Retinal pigment epithelial cell (primary cell): ENCODE data around the gene MEIOSIN.
"Not testable (repeated sequence)": the region's sequence is repeated elsewhere in the genome, so short reads cannot be mapped to it uniquely, and the experiment has no call there.

Source experiments
- DNase-seq: peaks from one replicate; pipeline ENCODE4 v3.0.0-alpha.2; 2010; ENCODE audit warnings: low read depth
- H3K4me3 ChIP-seq: 2 replicates; pipeline ENCODE4 v1.5.1; 2011; ENCODE audit warnings: mild to moderate bottlenecking, low read length, control low read depth, moderate library complexity
- TF ChIP-seq, protein P1 (sequence below): conservative IDR thresholded peaks from 2 replicates; pipeline ENCODE4 v1.5.1; 2011; ENCODE audit warnings: low read depth, low read length, control low read depth, inconsistent platforms

Gene MEIOSIN

DNA sequence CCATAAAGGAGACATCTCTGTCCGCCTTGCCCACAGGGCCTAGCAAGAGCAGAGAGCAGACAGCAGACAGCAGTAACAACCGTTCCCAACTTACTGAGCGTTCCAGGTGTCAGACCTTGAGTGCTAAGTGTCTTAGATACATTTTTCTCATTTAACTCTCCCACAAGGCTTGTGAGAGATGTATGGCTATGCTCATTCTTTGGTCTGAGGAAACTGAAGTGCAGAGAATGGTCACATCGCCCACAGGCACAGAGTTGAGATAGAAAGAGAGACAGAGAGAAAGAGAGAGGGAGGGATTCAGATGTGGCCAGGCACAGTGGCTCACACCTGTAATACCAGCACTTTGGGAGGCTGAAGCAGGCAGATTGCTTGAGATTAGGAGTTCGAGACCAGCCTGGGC, 14.3 kb downstream of the MEIOSIN start:
- H3K4me3 ChIP-seq = no peak overlapping the region
- DNase-seq = no peak
- TF ChIP-seq, protein P1, sequence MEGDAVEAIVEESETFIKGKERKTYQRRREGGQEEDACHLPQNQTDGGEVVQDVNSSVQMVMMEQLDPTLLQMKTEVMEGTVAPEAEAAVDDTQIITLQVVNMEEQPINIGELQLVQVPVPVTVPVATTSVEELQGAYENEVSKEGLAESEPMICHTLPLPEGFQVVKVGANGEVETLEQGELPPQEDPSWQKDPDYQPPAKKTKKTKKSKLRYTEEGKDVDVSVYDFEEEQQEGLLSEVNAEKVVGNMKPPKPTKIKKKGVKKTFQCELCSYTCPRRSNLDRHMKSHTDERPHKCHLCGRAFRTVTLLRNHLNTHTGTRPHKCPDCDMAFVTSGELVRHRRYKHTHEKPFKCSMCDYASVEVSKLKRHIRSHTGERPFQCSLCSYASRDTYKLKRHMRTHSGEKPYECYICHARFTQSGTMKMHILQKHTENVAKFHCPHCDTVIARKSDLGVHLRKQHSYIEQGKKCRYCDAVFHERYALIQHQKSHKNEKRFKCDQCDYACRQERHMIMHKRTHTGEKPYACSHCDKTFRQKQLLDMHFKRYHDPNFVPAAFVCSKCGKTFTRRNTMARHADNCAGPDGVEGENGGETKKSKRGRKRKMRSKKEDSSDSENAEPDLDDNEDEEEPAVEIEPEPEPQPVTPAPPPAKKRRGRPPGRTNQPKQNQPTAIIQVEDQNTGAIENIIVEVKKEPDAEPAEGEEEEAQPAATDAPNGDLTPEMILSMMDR = no peak

GRCh38 chr19:45751483-45751882, 18.2 kb downstream of the MEIOSIN start:
- H3K4me3 ChIP-seq, DNase-seq: not testable (repeated sequence)

DNA sequence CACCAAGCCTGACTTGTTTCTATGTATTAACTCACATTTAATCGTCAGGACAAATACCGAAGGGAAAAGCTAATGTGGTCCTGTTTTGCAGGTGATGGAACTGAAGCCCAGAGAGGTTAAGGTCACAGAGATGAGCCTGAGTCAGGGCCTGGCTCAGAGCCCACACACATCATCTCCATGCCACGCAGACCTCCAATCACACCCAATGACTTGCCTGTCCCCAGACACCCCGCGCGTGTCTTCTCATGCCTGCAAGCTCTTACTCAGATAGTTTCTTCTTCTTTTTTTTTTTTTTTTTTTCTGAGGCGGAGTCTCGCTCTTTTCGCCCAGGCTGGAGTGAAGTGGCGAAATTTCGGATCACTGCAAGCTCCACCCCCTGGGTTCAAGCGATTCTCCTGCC, 19.4 kb downstream of the MEIOSIN start:
- TF ChIP-seq, protein P1 = no peak
- H3K4me3 ChIP-seq = no peak overlapping the region
- no peak for DNase-seq

GRCh38 chr19:45753548-45753947, 20.3 kb downstream of the MEIOSIN start:
- DNase-seq = no peak
- no peak overlapping the region for H3K4me3 ChIP-seq
- TF ChIP-seq, protein P1 = peak; percentile 30

GRCh38 chr19:45754323-45754722, 21.1 kb downstream of the MEIOSIN start:
- no peak for DNase-seq
- H3K4me3 ChIP-seq = no peak overlapping the region
- TF ChIP-seq, protein P1 = no peak

DNA sequence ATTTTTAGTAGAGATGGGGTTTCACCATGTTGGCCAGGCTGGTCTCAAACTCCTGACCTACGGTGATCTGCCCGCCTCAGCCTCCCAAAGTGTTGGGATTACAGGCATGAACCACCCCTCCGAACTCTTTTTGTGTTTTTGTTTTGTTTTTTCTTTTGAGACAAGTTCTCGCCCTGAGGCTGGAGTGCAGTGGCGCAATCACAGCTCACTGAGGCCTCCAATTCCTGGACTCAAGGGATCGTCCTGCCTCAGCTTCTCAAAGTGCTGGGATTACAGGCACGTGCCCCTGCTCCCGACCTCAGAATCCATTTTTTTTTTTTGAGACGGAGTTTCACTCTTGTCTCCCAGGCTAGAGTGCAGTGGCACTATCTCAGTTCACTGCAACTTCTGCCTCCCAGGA, 24.5 kb downstream of the MEIOSIN start:
- DNase-seq = no peak
- no peak overlapping the region for H3K4me3 ChIP-seq
- TF ChIP-seq, protein P1 = no peak

GRCh38 chr19:45758921-45759320, 25.7 kb downstream of the MEIOSIN start:
- H3K4me3 ChIP-seq = no peak overlapping the region
- TF ChIP-seq, protein P1 = no peak
- DNase-seq = no peak

- no peak overlapping the region for H3K4me3 ChIP-seq
- TF ChIP-seq, protein P1 = no peak
- DNase-seq = no peak
These were observed 28.5 kb downstream of the MEIOSIN start for GRCh38 chr19:45761714-45762113.
